K562 (cell line): ENCODE measurements around the gene SLC12A3. TPM values are rescaled to one million over a fixed set of nuclear protein-coding genes. Genes with fewer than 3 reads are reported as not detected.
A peak's percentile ranks its signal among the peaks of the same experiment; 100 is the strongest.

ENCODE experiments used
- ATAC-seq: fragments of 200-7000 bp; cut with Tn5 transposase; 3 replicates; pipeline ENCODE4 v1.9.1; 2020; ENCODE audit warnings: moderate library complexity
- BruUV-seq: library from RNA; stranded (reverse); fragments of 400-500 nt; replicated peaks from 2 replicates; lab custom pipeline; 2021; lab: Mats Ljungman, UMichigan
- CTCF ChIA-PET: fragments of 300-600 bp; formaldehyde crosslinking; extraction: SDS; loops from one replicate; lab custom pipeline; 2021; ENCODE audit warnings: low intra/inter-chr PET ratio; lab: Yijun Ruan, JAX
- POLR2A ChIA-PET: fragments of 300-600, 350-650 bp; sonication (Branson Sonifier 250); formaldehyde crosslinking; extraction: SDS; loops from one replicate; lab custom pipeline; 2021; ENCODE audit warnings: antibody characterized with exemption, inconsistent platforms; lab: Yijun Ruan, JAX
- DNase-seq, 4 experiments: peaks; one replicate each; pipeline versions ENCODE4 v3.0.0 to v3.0.0-alpha.2; 2011 to 2018; ENCODE audit warnings: low spot score in 3 of 4, mixed read lengths in 3 of 4; ENCODE audit errors: extremely low read depth in 1 of 4
- FAIRE-seq: peaks from 2 replicates; lab custom pipeline; 2011; peaks lifted over from hg19 to GRCh38; lab: Jason Lieb, UNC
- H2AFZ ChIP-seq: 2 replicates; pipeline ENCODE4 v1.6.0; 2011; ENCODE audit warnings: low read depth, low read length, control low read depth, inconsistent platforms
- H3K27ac ChIP-seq: fragments of 200-600 bp; 3 replicates; pipeline ENCODE4 v1.8.0; 2011; ENCODE audit warnings: low read depth, mild to moderate bottlenecking, control low read depth, inconsistent platforms, low read length, moderate library complexity, mixed read lengths; ENCODE audit errors: extremely low read depth
- H3K27me3 ChIP-seq, 2 experiments: fragments of 300-600 bp in 1 of 2; 2 replicates in 1 of 2; 3 replicates in 1 of 2; pipeline versions ENCODE4 v1.6.0 to v1.8.0; 2011; ENCODE audit warnings: inconsistent platforms in 2 of 2, low read length in 2 of 2, mild to moderate bottlenecking in 1 of 2, mixed read lengths in 1 of 2, moderate library complexity in 1 of 2; ENCODE audit not compliant: control insufficient read depth in 2 of 2, insufficient read depth in 2 of 2
- H3K36me3 ChIP-seq: fragments of 300-600 bp; 3 replicates; pipeline ENCODE4 v1.8.0; 2011; ENCODE audit warnings: mild to moderate bottlenecking, low read length, inconsistent platforms; ENCODE audit not compliant: control insufficient read depth, insufficient read depth
- H3K4me1 ChIP-seq, 2 experiments: fragments of 200-600 bp in 1 of 2; replicated peaks in 1 of 2; 2 replicates in 1 of 2; 3 replicates in 1 of 2; pipeline versions ENCODE4 v1.5.1 to v1.8.0; 2011; ENCODE audit warnings: inconsistent platforms in 2 of 2, low read length in 2 of 2, mild to moderate bottlenecking in 1 of 2, mixed read lengths in 1 of 2, moderate library complexity in 1 of 2; ENCODE audit not compliant: control insufficient read depth in 2 of 2, insufficient read depth in 2 of 2
- H3K4me2 ChIP-seq: 2 replicates; pipeline ENCODE4 v1.6.1; 2011; ENCODE audit warnings: low read length, control low read depth, inconsistent platforms, mixed read lengths; ENCODE audit not compliant: insufficient read depth
- H3K4me3 ChIP-seq: fragments of 200-600 bp; sonication (generic), shearing (Covaris generic); 2 replicates; pipeline ENCODE4 v1.5.1; 2016; ENCODE audit warnings: control low read depth, inconsistent platforms
- H3K79me2 ChIP-seq: fragments of 200-600 bp; 3 replicates; pipeline ENCODE4 v1.8.0; 2011; ENCODE audit warnings: low read length, inconsistent platforms; ENCODE audit not compliant: control insufficient read depth, insufficient read depth
- H3K9ac ChIP-seq, 2 experiments: 2 replicates each; pipeline versions ENCODE4 v1.6.0 to v1.6.1; 2011; ENCODE audit warnings: low read depth in 2 of 2, low read length in 2 of 2, control low read depth in 1 of 2, inconsistent platforms in 1 of 2, mild to moderate bottlenecking in 1 of 2, mixed read lengths in 1 of 2; ENCODE audit not compliant: insufficient read depth in 1 of 2
- H3K9me1 ChIP-seq: one replicate; pipeline ENCODE4 v1.6.0; 2011; ENCODE audit warnings: inconsistent platforms, mild to moderate bottlenecking, low read length, moderate library complexity; ENCODE audit not compliant: control insufficient read depth, insufficient read depth
- H3K9me3 ChIP-seq: replicated peaks from 2 replicates; pipeline ENCODE4 v1.5.1; 2011; ENCODE audit warnings: low read depth, low read length, inconsistent platforms; ENCODE audit not compliant: control insufficient read depth, insufficient read depth
- H4K20me1 ChIP-seq: replicated peaks from 2 replicates; pipeline ENCODE4 v1.6.1; 2011; ENCODE audit warnings: low read length, inconsistent platforms, mixed read lengths; ENCODE audit not compliant: control insufficient read depth, insufficient read depth
- BCOR ChIP-seq: fragments of 450-650 bp; IDR thresholded peaks from 2 replicates; pipeline ENCODE4 v1.6.1; 2016
- CXXC5 ChIP-seq: fragments of 250-450 bp; sonication (Bioruptor Pico); IDR thresholded peaks from 2 replicates; pipeline ENCODE4 v1.8.0; 2022; ENCODE audit warnings: inconsistent platforms, mild to moderate bottlenecking, moderate library complexity
- ILF3 ChIP-seq: fragments of 450-650 bp; IDR thresholded peaks from 2 replicates; pipeline ENCODE4 v1.6.1; 2018; ENCODE audit warnings: antibody characterized with exemption, mild to moderate bottlenecking, moderate library complexity, borderline replicate concordance
- NCOA1 ChIP-seq: fragments of 450-650 bp; IDR thresholded peaks from 2 replicates; pipeline ENCODE4 v1.6.1; 2016; ENCODE audit warnings: low read depth
- NELFE ChIP-seq: IDR thresholded peaks from 2 replicates; pipeline ENCODE4 v1.6.1; 2011; ENCODE audit warnings: mild to moderate bottlenecking; ENCODE audit not compliant: insufficient read depth, insufficient read length
- RBM39 ChIP-seq: fragments of 200-400 bp; formaldehyde crosslinking; optimal IDR thresholded peaks from 2 replicates; pipeline ENCODE3; 2018; ENCODE audit warnings: low read depth, low read length
- TFAM ChIP-seq: fragments of 250-450 bp; sonication (Bioruptor Pico); conservative IDR thresholded peaks from 2 replicates; pipeline ENCODE4 v1.5.0; 2021; ENCODE audit warnings: mild to moderate bottlenecking, moderate library complexity
- ZBTB33 ChIP-seq: sonication (generic); formaldehyde crosslinking; IDR thresholded peaks from 2 replicates; pipeline ENCODE4 v1.8.1; 2023; ENCODE audit warnings: mild to moderate bottlenecking, missing genetic modification reagents
- ZBTB40 ChIP-seq, 2 experiments: fragments of 450-650 bp in 1 of 2; sonication (generic) in 1 of 2; formaldehyde crosslinking in 1 of 2; IDR thresholded peaks; 2 replicates each; pipeline versions ENCODE4 v1.7.1 to v1.9.0; 2016 to 2022; ENCODE audit warnings: inconsistent platforms in 1 of 2, mild to moderate bottlenecking in 1 of 2, missing genetic modification reagents in 1 of 2
- ZNF134 ChIP-seq: fragments of 250-450 bp; sonication (Bioruptor Pico); conservative IDR thresholded peaks from 2 replicates; pipeline ENCODE4 v1.4.0; 2020
- ZNF644 ChIP-seq: fragments of 200-800 bp; sonication (Bioruptor generic); IDR thresholded peaks from 2 replicates; pipeline ENCODE4 v1.6.1; 2016; ENCODE audit warnings: low read depth, missing genetic modification characterization, missing compliant biosample characterization
- whole genome bisulfite sequencing: fragments of 100-300 bp; shearing (Covaris generic); methylation state at CpG from one replicate; pipeline ENCODE4 v1.1.6; 2016; ENCODE audit warnings: low coverage, mixed read lengths; ENCODE audit not compliant: insufficient coverage; ENCODE audit errors: missing lambda C conversion rate; 5-methylcytosine and 5-hydroxymethylcytosine counted together
- in situ Hi-C: fragments of 300-500 bp; cut with MboI; formaldehyde crosslinking; loops from 4 replicates; pipeline ENCODE4 v1.15.0; 2018; ENCODE audit warnings: inconsistent platforms, mixed read lengths
- intact Hi-C: fragments of 100-400 bp; cut with micrococcal nuclease; formaldehyde crosslinking; loops from 2 replicates; pipeline ENCODE4 v1.14.2; 2022
- polyA plus RNA-seq, 8 experiments: library from polyadenylated mRNA; depleted of rRNA in 4 of 8; stranded (reverse) in 5 of 8; unstranded in 3 of 8; fragments of >200 nt; fragmentation: Nextera tagmentation in 2 of 8; fragmentation: Illumina TruSeq in 1 of 8; extraction: Ambion mirVana in 2 of 8; extraction: Trizol in 1 of 8; gene quantifications; 2 replicates each; pipeline versions ENCODE4 v1.2.1 to v1.2.3, GENCODE V29; 2011 to 2014; ENCODE audit warnings: inconsistent platforms in 1 of 8, missing spikeins in 1 of 8
- total RNA-seq, 7 experiments: library from RNA; depleted of rRNA in 6 of 7; stranded (reverse); fragments of >200 nt in 6 of 7; fragmentation: Illumina TruSeq in 2 of 7; extraction: Trizol in 2 of 7; gene quantifications; 2 replicates each; pipeline versions ENCODE4 v1.2.1 to v1.2.3, GENCODE V29; 2011 to 2021; ENCODE audit warnings: low replicate concordance in 1 of 7

Gene SLC12A3
- total and polyA plus RNA-seq, 9 of the 15 experiments (the other 6 are each of a cell fraction or from before 2014, with no cell fraction given) = not detected

- no peak for FAIRE-seq
- in situ Hi-C loops (no loop called here), intact Hi-C loops (no loop called here)
- ATAC-seq = no peak
- Histone ChIP-seq H3K9ac (no peak overlapping the region), H4K20me1 (peaks cover 6% of the 10 kb centered on the region; the same call in 1 of the 2 replicates), H3K79me2 (no peaks in the 10 kb centered on the region), H3K9me1 (no peaks in the 10 kb centered on the region), H3K4me2 (no peak overlapping the region), H3K9me3 (no peaks in the 10 kb centered on the region), H3K4me3 (no peak overlapping the region), H3K27ac (no peak overlapping the region), H2AFZ (no peak overlapping the region), H3K27me3 (no peaks in the 10 kb centered on the region), H3K36me3 (peaks cover 63% of the 10 kb centered on the region), H3K4me1 (no peaks in the 10 kb centered on the region)
- no peak for DNase-seq
- WGBS = 90% methylated on average over 6 of the region's 6 CpGs
- BruUV-seq = TSS peak; percentile 0
- CTCF ChIA-PET = no interaction called here
- POLR2A ChIA-PET = interaction anchor here (1.3 to 8.4 kb wide), 3 partner anchors 11 to 18 kb away, joined by 3 to 102 read pairs (median 4); partner anchors contain the start of genes CETP and HERPUD1
- TF ChIP-seq RBM39 (no peak), TFAM (no peak), ZBTB33 (CRISPR knock-in tag) (no peak), NELFE (no peak), ZNF644 (no peak), ZNF134 (CRISPR knock-in tag) (no peak), CXXC5 (CRISPR knock-in tag) (no peak), BCOR (no peak), ILF3 (0 out of 2 replicates have a peak, but pooled peaks have one; percentile 4), ZBTB40 (IDR thresholded peaks at IDR 0.05) (peak; percentile 35; the same call in 1 of the 2 replicates), ZBTB40 (CRISPR knock-in tag; IDR thresholded peaks at IDR 0.05) (no peak), NCOA1 (no peak)
Observed at GRCh38 chr16:56943761-56944375, 78.9 kb downstream of the SLC12A3 start.
